Heart left ventricle (tissue), 13 donors: ENCODE results near the gene PRKCG.

Experiments used
- POLR2A ChIP-seq, 2 donors: fragments of 450-650 bp; IDR thresholded peaks; one replicate each; pipeline ENCODE4 v1.6.1; 2017; ENCODE audit warnings: antibody characterized with exemption in 2 of 2, mild to moderate bottlenecking in 2 of 2, moderate library complexity in 2 of 2
- TF ChIP-seq, protein P1 (sequence below), 12 donors: fragments of 200-600 bp; sonication (generic) in 4 of 12; IDR thresholded peaks; one replicate each; pipeline versions ENCODE4 v1.5.0 to v1.8.0; 2018 to 2022; ENCODE audit warnings: antibody characterized with exemption in 12 of 12, mild to moderate bottlenecking in 5 of 12
- donor health status: ischemic (EF 13 %, LVEDD 7.1; RV severe dilation, severe dysfunction).
- donor health status: DM: no; HTN: yes; CAD: no.
- donor health status: DM: no; HTN: no; CAD: no.
- donor health status: ischemic (EF 25% LVEDD 6.9; RV normal size, moderate dysfunction).
- donor health status: ischemic (EF 25% LVEDD 5.7; RV mildly dilated, moderate dysfunction).
- donor health status: ischemic (EF 35%, LVEDD 5.7; RV mildly dilated, moderate dysfunction).
- donor health status: nonischemic (EF 11% LVEDD 7.7; RV severe dilation, severe dysfunction).
- donor health status: DM: yes; HTN: yes; CAD: no.
- donor health status: PGD.
- donor health status: ischemic (EF 29% LVEDD 5.4; RV normal size, mild dysfunction).
- donor health status: nonischemic (EF 23%, LVEDD 6.1; RV moderate dilation, normal function).

DNA sequence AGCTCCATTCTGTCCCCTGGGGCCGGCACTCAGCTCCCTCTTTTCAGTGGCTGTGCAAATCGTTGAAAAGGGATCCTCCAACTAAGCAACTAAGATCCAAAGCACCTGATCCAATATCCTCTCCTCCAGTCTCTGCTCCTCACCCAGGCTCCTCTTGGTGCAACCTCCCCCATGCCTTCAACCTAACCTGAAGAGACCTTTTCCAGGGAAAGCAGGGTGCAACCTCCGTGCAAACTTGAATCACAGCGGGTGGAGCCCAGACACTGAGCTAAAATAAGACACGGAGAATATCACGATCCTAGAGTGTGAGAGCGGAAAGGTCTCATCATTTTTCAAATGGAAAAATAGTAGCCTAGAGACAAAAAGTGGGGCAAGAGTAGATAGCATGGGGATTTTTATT is 35.4 kb downstream of the PRKCG start:
- TF ChIP-seq, protein P1, sequence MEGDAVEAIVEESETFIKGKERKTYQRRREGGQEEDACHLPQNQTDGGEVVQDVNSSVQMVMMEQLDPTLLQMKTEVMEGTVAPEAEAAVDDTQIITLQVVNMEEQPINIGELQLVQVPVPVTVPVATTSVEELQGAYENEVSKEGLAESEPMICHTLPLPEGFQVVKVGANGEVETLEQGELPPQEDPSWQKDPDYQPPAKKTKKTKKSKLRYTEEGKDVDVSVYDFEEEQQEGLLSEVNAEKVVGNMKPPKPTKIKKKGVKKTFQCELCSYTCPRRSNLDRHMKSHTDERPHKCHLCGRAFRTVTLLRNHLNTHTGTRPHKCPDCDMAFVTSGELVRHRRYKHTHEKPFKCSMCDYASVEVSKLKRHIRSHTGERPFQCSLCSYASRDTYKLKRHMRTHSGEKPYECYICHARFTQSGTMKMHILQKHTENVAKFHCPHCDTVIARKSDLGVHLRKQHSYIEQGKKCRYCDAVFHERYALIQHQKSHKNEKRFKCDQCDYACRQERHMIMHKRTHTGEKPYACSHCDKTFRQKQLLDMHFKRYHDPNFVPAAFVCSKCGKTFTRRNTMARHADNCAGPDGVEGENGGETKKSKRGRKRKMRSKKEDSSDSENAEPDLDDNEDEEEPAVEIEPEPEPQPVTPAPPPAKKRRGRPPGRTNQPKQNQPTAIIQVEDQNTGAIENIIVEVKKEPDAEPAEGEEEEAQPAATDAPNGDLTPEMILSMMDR (IDR thresholded peaks at IDR 0.05), result no peak
- no peak for TF ChIP-seq POLR2A (IDR thresholded peaks at IDR 0.05)
